Caco-2 (cell line): Measurements from ENCODE around the gene MBTPS1. TPM values are rescaled to one million over a fixed set of nuclear protein-coding genes. Genes with fewer than 3 reads are reported as not detected.

ENCODE experiments used
- BruUV-seq: library from RNA; stranded (reverse); fragments of 400-500 nt; replicated peaks from 2 replicates; lab custom pipeline; 2021; lab: Mats Ljungman, UMichigan
- CTCF ChIA-PET: fragments of 300-600 bp; sonication (Branson Sonifier 250); formaldehyde crosslinking; loops from one replicate; lab custom pipeline; 2022; ENCODE audit warnings: antibody characterized with exemption; lab: Charles Lee
- POLR2A ChIA-PET: fragments of 300-600 bp; sonication (Branson Sonifier 250); formaldehyde crosslinking; loops from one replicate; lab custom pipeline; 2022; ENCODE audit warnings: antibody characterized with exemption; lab: Charles Lee
- DNase-seq, 2 experiments: peaks; one replicate each; pipeline versions ENCODE4 v3.0.0 to v3.0.0-alpha.2; 2020 to 2022
- H3K27me3 ChIP-seq: replicated peaks from 2 replicates; pipeline ENCODE4 v1.6.0; 2011; ENCODE audit warnings: low read length; ENCODE audit not compliant: control insufficient read depth, insufficient read depth
- H3K36me3 ChIP-seq: 2 replicates; pipeline ENCODE4 v1.5.1; 2011; ENCODE audit warnings: low read length; ENCODE audit not compliant: control insufficient read depth, insufficient read depth
- H3K4me1 ChIP-seq: fragments of 250-450 bp; sonication (Bioruptor Pico); 2 replicates; pipeline ENCODE4 v1.5.1; 2020; ENCODE audit warnings: mild to moderate bottlenecking
- H3K4me3 ChIP-seq: 2 replicates; pipeline ENCODE4 v1.5.1; 2011; ENCODE audit warnings: low read depth, mild to moderate bottlenecking, control low read depth, low read length
- H3K9me3 ChIP-seq: fragments of 250-450 bp; sonication (Bioruptor Pico); 2 replicates; pipeline ENCODE4 v1.5.1; 2020; ENCODE audit warnings: mild to moderate bottlenecking, moderate library complexity
- H3K27ac Mint-ChIP-seq: one replicate; pipeline ENCODE4 v1.8.0; 2022; ENCODE audit warnings: mixed read lengths; ENCODE audit not compliant: unreplicated experiment
- H3K27me3 Mint-ChIP-seq: one replicate; pipeline ENCODE4 v1.8.0; 2022; ENCODE audit warnings: mixed read lengths; ENCODE audit not compliant: insufficient read depth, unreplicated experiment
- H3K36me3 Mint-ChIP-seq: one replicate; pipeline ENCODE4 v1.8.0; 2022; ENCODE audit warnings: mild to moderate bottlenecking, mixed read lengths; ENCODE audit not compliant: insufficient read depth, unreplicated experiment
- H3K4me1 Mint-ChIP-seq: one replicate; pipeline ENCODE4 v1.8.0; 2022; ENCODE audit warnings: low read depth, mixed read lengths; ENCODE audit not compliant: unreplicated experiment
- H3K4me3 Mint-ChIP-seq: one replicate; pipeline ENCODE4 v1.8.0; 2022; ENCODE audit warnings: mild to moderate bottlenecking, moderate library complexity, mixed read lengths; ENCODE audit not compliant: unreplicated experiment
- H3K9me3 Mint-ChIP-seq: one replicate; pipeline ENCODE4 v1.8.0; 2022; ENCODE audit warnings: mixed read lengths; ENCODE audit not compliant: unreplicated experiment
- intact Hi-C: fragments of 100-400 bp; cut with micrococcal nuclease; formaldehyde crosslinking; loops from one replicate; pipeline ENCODE4 v1.10.0; 2022; ENCODE audit not compliant: unreplicated experiment
- total RNA-seq: library from RNA; stranded (reverse); gene quantifications from 2 replicates; pipeline ENCODE4 v1.2.3, GENCODE V29; 2022
- TF ChIP-seq, protein P1 (sequence below), 2 experiments: fragments of 200-600 bp in 1 of 2; IDR thresholded peaks; 1 replicate in 1 of 2; 2 replicates in 1 of 2; pipeline versions ENCODE4 v1.5.1 to v1.8.0; 2011 to 2022; ENCODE audit warnings: antibody characterized with exemption in 1 of 2, control low read depth in 1 of 2, inconsistent platforms in 1 of 2, low read depth in 1 of 2, low read length in 1 of 2, mild to moderate bottlenecking in 1 of 2, moderate library complexity in 1 of 2; ENCODE audit not compliant: insufficient read depth in 1 of 2, severe bottlenecking in 1 of 2, unreplicated experiment in 1 of 2

MBTPS1 gene
- total RNA-seq, 1 experiment from 2014 or later = 96.4 TPM

DNA sequence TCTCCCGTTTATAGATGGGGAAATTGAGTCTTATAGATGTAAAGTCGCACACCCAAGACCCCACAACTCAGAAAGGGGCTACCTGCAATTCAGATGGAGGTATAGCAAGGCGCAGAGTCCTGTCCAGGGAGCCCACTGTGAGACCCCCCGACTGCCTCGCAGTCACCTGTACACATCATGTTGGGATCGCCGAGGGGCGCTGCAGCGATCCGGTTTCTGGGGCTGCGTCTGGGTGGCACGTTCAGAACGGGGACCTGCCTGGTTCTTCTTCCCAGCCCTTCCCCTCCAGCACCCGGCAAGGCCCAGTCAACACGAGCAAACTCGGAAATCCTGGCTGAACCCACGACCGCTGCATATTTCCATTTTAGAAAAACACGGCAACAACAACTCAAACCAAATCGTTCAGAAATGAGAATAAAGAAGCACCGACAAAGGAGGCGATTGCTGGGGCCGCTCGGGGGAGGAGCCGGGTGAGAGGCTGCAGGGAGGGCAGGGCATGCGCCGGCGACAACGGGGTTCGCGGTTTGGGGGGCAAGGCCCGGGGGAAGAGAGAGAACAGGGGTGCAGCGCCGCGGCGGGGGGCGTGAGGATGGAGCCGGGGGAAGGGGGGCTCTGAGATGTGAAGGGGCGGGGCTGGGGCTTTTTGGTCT, 27.6 kb upstream of the MBTPS1 start:
- Mint-ChIP-seq H3K36me3 (peaks cover 16% of the 10 kb centered on the region), H3K27ac (peak overlapping the region; percentile 88), H3K27me3 (peaks cover 7% of the 10 kb centered on the region), H3K4me3 (peak overlapping the region; percentile 93), H3K9me3 (no peaks in the 10 kb centered on the region), H3K4me1 (peaks cover 16% of the 10 kb centered on the region)
- H3K36me3 ChIP-seq = no peaks in the 10 kb centered on the region
- H3K4me1 ChIP-seq = no peaks in the 10 kb centered on the region
- BruUV-seq = TSS peak; percentile 36
- H3K27me3 ChIP-seq = no peaks in the 10 kb centered on the region
- CTCF ChIA-PET = interaction anchor here (0.9 to 2.6 kb wide), 5 partner anchors 28 to 216 kb away, joined by 3 to 12 read pairs (median 4); partner anchors contain the start of genes MBTPS1 and TAF1C
- peak overlapping the region; percentile 64 for H3K4me3 ChIP-seq
- TF ChIP-seq, protein P1, sequence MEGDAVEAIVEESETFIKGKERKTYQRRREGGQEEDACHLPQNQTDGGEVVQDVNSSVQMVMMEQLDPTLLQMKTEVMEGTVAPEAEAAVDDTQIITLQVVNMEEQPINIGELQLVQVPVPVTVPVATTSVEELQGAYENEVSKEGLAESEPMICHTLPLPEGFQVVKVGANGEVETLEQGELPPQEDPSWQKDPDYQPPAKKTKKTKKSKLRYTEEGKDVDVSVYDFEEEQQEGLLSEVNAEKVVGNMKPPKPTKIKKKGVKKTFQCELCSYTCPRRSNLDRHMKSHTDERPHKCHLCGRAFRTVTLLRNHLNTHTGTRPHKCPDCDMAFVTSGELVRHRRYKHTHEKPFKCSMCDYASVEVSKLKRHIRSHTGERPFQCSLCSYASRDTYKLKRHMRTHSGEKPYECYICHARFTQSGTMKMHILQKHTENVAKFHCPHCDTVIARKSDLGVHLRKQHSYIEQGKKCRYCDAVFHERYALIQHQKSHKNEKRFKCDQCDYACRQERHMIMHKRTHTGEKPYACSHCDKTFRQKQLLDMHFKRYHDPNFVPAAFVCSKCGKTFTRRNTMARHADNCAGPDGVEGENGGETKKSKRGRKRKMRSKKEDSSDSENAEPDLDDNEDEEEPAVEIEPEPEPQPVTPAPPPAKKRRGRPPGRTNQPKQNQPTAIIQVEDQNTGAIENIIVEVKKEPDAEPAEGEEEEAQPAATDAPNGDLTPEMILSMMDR (IDR thresholded peaks at IDR 0.05; ENCODE audit: insufficient read depth in 1 of 2, low read depth in 1 of 2, low read length in 1 of 2, severe bottlenecking in 1 of 2, unreplicated experiment in 1 of 2) = peak in 1 of 2 experiments; percentile 23
- POLR2A ChIA-PET = interaction anchor here (1.0 to 1.2 kb wide), 2 partner anchors 12 to 28 kb away, joined by 3 to 4 read pairs; partner anchors contain the start of gene MBTPS1
- no peaks in the 10 kb centered on the region for H3K9me3 ChIP-seq
- intact Hi-C loops = no loop called here
- DNase-seq = peak in 1 of 2 experiments; percentile 47

GRCh38 chr16:84143784-84144199, 27.1 kb upstream of the MBTPS1 start:
- Mint-ChIP-seq H3K9me3 (no peaks in the 10 kb centered on the region), H3K4me3 (peak overlapping the region; percentile 93), H3K27me3 (peaks cover 4% of the 10 kb centered on the region), H3K27ac (peak overlapping the region; percentile 88), H3K4me1 (peaks cover 21% of the 10 kb centered on the region), H3K36me3 (peaks cover 16% of the 10 kb centered on the region)
- no peaks in the 10 kb centered on the region for H3K9me3 ChIP-seq
- no peaks in the 10 kb centered on the region for H3K4me1 ChIP-seq
- ChIA-PET POLR2A (no interaction called here), CTCF (interaction anchor here (0.6 to 2.6 kb wide), 3 partner anchors 13 to 43 kb away, joined by 4 to 12 read pairs (median 7); partner anchors contain the start of genes MBTPS1 and TAF1C)
- no TSS peak for BruUV-seq
- intact Hi-C loops = no loop called here
- H3K36me3 ChIP-seq = no peaks in the 10 kb centered on the region
- peak overlapping the region; percentile 64 for H3K4me3 ChIP-seq
- no peaks in the 10 kb centered on the region for H3K27me3 ChIP-seq
- TF ChIP-seq, protein P1 (IDR thresholded peaks at IDR 0.05; ENCODE audit: insufficient read depth in 1 of 2, low read depth in 1 of 2, low read length in 1 of 2, severe bottlenecking in 1 of 2, unreplicated experiment in 1 of 2) = no peak
- DNase-seq = no peak

- H3K36me3 Mint-ChIP-seq = peaks cover 16% of the 10 kb centered on the region
Measured at GRCh38 chr16:84143081-84143480, 26.3 kb upstream of the MBTPS1 start.

More at GRCh38 chr16:84143081-84143480, 26.3 kb upstream of the MBTPS1 start:
- no peaks in the 10 kb centered on the region for H3K9me3 ChIP-seq
- DNase-seq = no peak
- H3K4me3 ChIP-seq = no peak overlapping the region
- no TSS peak for BruUV-seq
- Mint-ChIP-seq H3K27me3 (peaks cover 2% of the 10 kb centered on the region), H3K9me3 (no peaks in the 10 kb centered on the region), H3K4me3 (peak overlapping the region; percentile 93), H3K4me1 (peaks cover 24% of the 10 kb centered on the region), H3K27ac (no peak overlapping the region)
- H3K36me3 ChIP-seq = no peaks in the 10 kb centered on the region
- intact Hi-C loops = no loop called here
- POLR2A ChIA-PET = no interaction called here
- H3K27me3 ChIP-seq = no peaks in the 10 kb centered on the region
- no peaks in the 10 kb centered on the region for H3K4me1 ChIP-seq
- TF ChIP-seq, protein P1 (IDR thresholded peaks at IDR 0.05; ENCODE audit: insufficient read depth in 1 of 2, low read depth in 1 of 2, low read length in 1 of 2, severe bottlenecking in 1 of 2, unreplicated experiment in 1 of 2) = no peak
- CTCF ChIA-PET = interaction anchor here (1.2 to 2.6 kb wide), 2 partner anchors 26 to 44 kb away, joined by 4 to 12 read pairs; partner anchors contain the start of genes MBTPS1 and TAF1C
